Calu3 (cell line): ENCODE data around the gene CHRNG. TPM values are rescaled to one million over a fixed set of nuclear protein-coding genes. Genes with fewer than 3 reads are reported as not detected.
A peak's percentile ranks its signal among the peaks of the same experiment; 100 is the strongest.

Experiments
- BruUV-seq: library from RNA; stranded (reverse); fragments of 400-500 nt; replicated peaks from 2 replicates; lab custom pipeline; 2021; lab: Mats Ljungman, UMichigan
- CTCF ChIA-PET: fragments of 300-600 bp; sonication (Branson Sonifier 250); formaldehyde crosslinking; loops from one replicate; lab custom pipeline; 2022; ENCODE audit warnings: antibody characterized with exemption; lab: Charles Lee
- DNase-seq: peaks from one replicate; pipeline ENCODE4 v3.0.0; 2022
- H3K27ac Mint-ChIP-seq: one replicate; pipeline ENCODE4 v1.8.0; 2022; ENCODE audit warnings: mixed read lengths; ENCODE audit not compliant: unreplicated experiment
- H3K27me3 Mint-ChIP-seq: one replicate; pipeline ENCODE4 v1.8.0; 2022; ENCODE audit warnings: mixed read lengths; ENCODE audit not compliant: unreplicated experiment
- H3K36me3 Mint-ChIP-seq: one replicate; pipeline ENCODE4 v1.8.0; 2022; ENCODE audit warnings: mild to moderate bottlenecking, moderate library complexity, mixed read lengths; ENCODE audit not compliant: insufficient read depth, unreplicated experiment
- H3K4me1 Mint-ChIP-seq: one replicate; pipeline ENCODE4 v1.8.0; 2022; ENCODE audit warnings: mild to moderate bottlenecking, low read depth, mixed read lengths; ENCODE audit not compliant: unreplicated experiment
- H3K4me3 Mint-ChIP-seq: one replicate; pipeline ENCODE4 v1.8.0; 2022; ENCODE audit warnings: mild to moderate bottlenecking, low read depth, moderate library complexity, mixed read lengths; ENCODE audit not compliant: unreplicated experiment
- H3K9me3 Mint-ChIP-seq: one replicate; pipeline ENCODE4 v1.8.0; 2022; ENCODE audit warnings: low read depth, mixed read lengths; ENCODE audit not compliant: unreplicated experiment
- CTCF ChIP-seq: fragments of 200-600 bp; IDR thresholded peaks from one replicate; pipeline ENCODE4 v1.8.0; 2022; ENCODE audit warnings: antibody characterized with exemption; ENCODE audit not compliant: unreplicated experiment
- intact Hi-C: fragments of 100-400 bp; cut with micrococcal nuclease; formaldehyde crosslinking; loops from one replicate; pipeline ENCODE4 v1.10.0; 2022; ENCODE audit not compliant: unreplicated experiment
- total RNA-seq: library from RNA; stranded (reverse); gene quantifications from 2 replicates; pipeline ENCODE4 v1.2.3, GENCODE V29; 2022

CHRNG gene
- total RNA-seq, 1 experiment from 2014 or later = not detected

GRCh38 chr2:232541961-232542714 lies 2.6 kb downstream of the CHRNG start:
- DNase-seq = no peak
- intact Hi-C loops = no loop called here
- Mint-ChIP-seq H3K27me3 (peaks cover 24% of the 10 kb centered on the region), H3K4me3 (no peak overlapping the region), H3K4me1 (no peaks in the 10 kb centered on the region), H3K27ac (peak overlapping the region; percentile 54), H3K36me3 (peaks cover 23% of the 10 kb centered on the region), H3K9me3 (no peaks in the 10 kb centered on the region)
- CTCF ChIA-PET = no interaction called here
- BruUV-seq = no TSS peak
- no peak for TF ChIP-seq CTCF

- H3K9me3 Mint-ChIP-seq = no peaks in the 10 kb centered on the region
- CTCF ChIA-PET = no interaction called here
- no TSS peak for BruUV-seq
- H3K4me3 Mint-ChIP-seq = no peak overlapping the region
- no peak for DNase-seq
- TF ChIP-seq CTCF = no peak
- H3K27ac Mint-ChIP-seq = peak overlapping the region; percentile 54
- intact Hi-C loops = no loop called here
- peaks cover 25% of the 10 kb centered on the region for H3K36me3 Mint-ChIP-seq
- no peaks in the 10 kb centered on the region for H3K4me1 Mint-ChIP-seq
- peaks cover 16% of the 10 kb centered on the region for H3K27me3 Mint-ChIP-seq
Observed at GRCh38 chr2:232542715-232543467, 3.4 kb downstream of the CHRNG start.

- CTCF ChIA-PET = no interaction called here
- no peak for DNase-seq
- Mint-ChIP-seq H3K4me1 (peaks cover 5% of the 10 kb centered on the region), H3K27me3 (peaks cover 10% of the 10 kb centered on the region), H3K4me3 (no peak overlapping the region), H3K27ac (no peak overlapping the region), H3K9me3 (peaks cover 1% of the 10 kb centered on the region), H3K36me3 (peaks cover 28% of the 10 kb centered on the region)
- BruUV-seq = no TSS peak
- no peak for TF ChIP-seq CTCF
- intact Hi-C loops = no loop called here
Observed at GRCh38 chr2:232543491-232543890, 4.0 kb downstream of the CHRNG start.

- BruUV-seq = no TSS peak
- H3K36me3 Mint-ChIP-seq = peaks cover 30% of the 10 kb centered on the region
- peaks cover 11% of the 10 kb centered on the region for H3K4me1 Mint-ChIP-seq
- H3K4me3 Mint-ChIP-seq = no peak overlapping the region
- intact Hi-C loops = no loop called here
- H3K27ac Mint-ChIP-seq = no peak overlapping the region
- peaks cover 2% of the 10 kb centered on the region for H3K9me3 Mint-ChIP-seq
- DNase-seq = no peak
- CTCF ChIA-PET = no interaction called here
- TF ChIP-seq CTCF = no peak
- peaks cover 5% of the 10 kb centered on the region for H3K27me3 Mint-ChIP-seq
Observed at GRCh38 chr2:232543928-232544631, 4.6 kb downstream of the CHRNG start.
